H1 (cell line): Measurements from ENCODE around the gene PPIP5K1. TPM values are rescaled to one million over a fixed set of nuclear protein-coding genes. Genes with fewer than 3 reads are reported as not detected.

ENCODE experiments used
- CTCF ChIA-PET: fragments of 300-600 bp; sonication (Branson Sonifier 250); formaldehyde crosslinking; loops from one replicate; lab custom pipeline; 2021; ENCODE audit not compliant: partially characterized antibody; lab: Charles Lee
- POLR2A ChIA-PET: fragments of 300-600 bp; sonication (Branson Sonifier 250); formaldehyde crosslinking; loops from one replicate; lab custom pipeline; 2021; ENCODE audit warnings: inconsistent platforms; ENCODE audit not compliant: partially characterized antibody; lab: Charles Lee
- DNase-seq, 2 experiments: peaks; one replicate each; pipeline versions ENCODE4 v3.0.0 to v3.0.0-alpha.2; 2010 to 2022; ENCODE audit warnings: low spot score in 2 of 2, low read depth in 1 of 2, mixed read lengths in 1 of 2
- FAIRE-seq: peaks from 2 replicates; lab custom pipeline; 2011; peaks lifted over from hg19 to GRCh38; lab: Jason Lieb, UNC
- H2AFZ ChIP-seq: 2 replicates; pipeline ENCODE4 v1.8.1; 2012; ENCODE audit warnings: low read length, inconsistent platforms
- H2AK5ac ChIP-seq: 2 replicates; pipeline ENCODE4 v1.6.1; 2013; ENCODE audit warnings: low read depth, low read length
- H2BK120ac ChIP-seq: replicated peaks from 2 replicates; pipeline ENCODE3; 2013; ENCODE audit warnings: low read depth, low read length, inconsistent platforms
- H2BK12ac ChIP-seq: 2 replicates; pipeline ENCODE4 v1.6.1; 2013; ENCODE audit warnings: low read depth, low read length
- H2BK15ac ChIP-seq: 2 replicates; pipeline ENCODE4 v1.6.1; 2013; ENCODE audit warnings: low read length
- H2BK20ac ChIP-seq: 2 replicates; pipeline ENCODE4 v1.6.1; 2013; ENCODE audit warnings: low read length
- H2BK5ac ChIP-seq: 2 replicates; pipeline ENCODE4 v1.6.1; 2013; ENCODE audit warnings: low read depth, low read length
- H3K14ac ChIP-seq: 2 replicates; pipeline ENCODE4 v1.6.1; 2013; ENCODE audit warnings: inconsistent platforms; ENCODE audit not compliant: insufficient read length
- H3K18ac ChIP-seq: 2 replicates; pipeline ENCODE4 v1.6.1; 2013; ENCODE audit warnings: low read length; ENCODE audit errors: extremely low read depth
- H3K23ac ChIP-seq: 2 replicates; pipeline ENCODE4 v1.6.1; 2013; ENCODE audit warnings: inconsistent platforms; ENCODE audit not compliant: insufficient read length
- H3K23me2 ChIP-seq: 2 replicates; pipeline ENCODE4 v1.6.1; 2013; ENCODE audit warnings: low read depth, low read length
- H3K27ac ChIP-seq: 2 replicates; pipeline ENCODE4 v1.6.1; 2011; ENCODE audit warnings: low read depth, low read length, inconsistent platforms
- H3K27me3 ChIP-seq, 4 experiments: replicated peaks in 1 of 4; 1 replicate in 1 of 4; 2 replicates in 3 of 4; pipeline versions ENCODE4 v1.6.1 to v1.8.1; 2011 to 2013; ENCODE audit warnings: low read length in 3 of 4, mild to moderate bottlenecking in 3 of 4, inconsistent platforms in 2 of 4, mixed read lengths in 2 of 4, moderate library complexity in 1 of 4; ENCODE audit not compliant: control insufficient read depth in 3 of 4, insufficient read depth in 3 of 4; ENCODE audit errors: extremely low read depth in 1 of 4
- H3K36me3 ChIP-seq, 4 experiments: 2 replicates each; pipeline versions ENCODE4 v1.6.1 to v1.8.1; 2011 to 2013; ENCODE audit warnings: mild to moderate bottlenecking in 4 of 4, low read length in 3 of 4, moderate library complexity in 2 of 4, control low read depth in 1 of 4, inconsistent platforms in 1 of 4; ENCODE audit not compliant: insufficient read depth in 4 of 4, control insufficient read depth in 2 of 4
- H3K4ac ChIP-seq: replicated peaks from 2 replicates; pipeline ENCODE3; 2013; ENCODE audit warnings: low read length, low read depth, mixed read lengths, inconsistent platforms; ENCODE audit not compliant: insufficient read length
- H3K4me1 ChIP-seq, 4 experiments: replicated peaks in 1 of 4; 1 replicate in 1 of 4; 2 replicates in 3 of 4; pipeline versions ENCODE4 v1.6.1 to v1.8.1; 2011 to 2013; ENCODE audit warnings: low read length in 3 of 4, inconsistent platforms in 2 of 4, mixed read lengths in 1 of 4; ENCODE audit not compliant: insufficient read depth in 4 of 4, control insufficient read depth in 3 of 4
- H3K4me2 ChIP-seq, 2 experiments: 2 replicates each; pipeline versions ENCODE4 v1.6.1 to v1.8.1; 2011 to 2013; ENCODE audit warnings: low read depth in 2 of 2, low read length in 2 of 2, control low read depth in 1 of 2, inconsistent platforms in 1 of 2, mild to moderate bottlenecking in 1 of 2; ENCODE audit not compliant: insufficient read depth in 1 of 2
- H3K4me3 ChIP-seq, 4 experiments: fragments of 200-600, 300-600 bp in 1 of 4; sonication (generic), shearing (Covaris generic), sonication (Bioruptor Twin) in 1 of 4; 2 replicates each; pipeline versions ENCODE4 v1.5.1 to v1.8.1; 2011 to 2016; ENCODE audit warnings: low read length in 4 of 4, low read depth in 3 of 4, control low read depth in 2 of 4, inconsistent platforms in 2 of 4, mild to moderate bottlenecking in 2 of 4, mixed read lengths in 1 of 4, moderate library complexity in 1 of 4; ENCODE audit not compliant: insufficient read depth in 2 of 4; ENCODE audit errors: extremely low read depth in 1 of 4
- H3K56ac ChIP-seq: replicated peaks from 2 replicates; pipeline ENCODE3; 2013; ENCODE audit warnings: low read depth, mild to moderate bottlenecking, mixed read lengths, low read length, inconsistent platforms; ENCODE audit not compliant: insufficient read length
- H3K79me1 ChIP-seq: 2 replicates; pipeline ENCODE4 v1.6.1; 2013; ENCODE audit warnings: low read depth, low read length, control low read depth
- H3K79me2 ChIP-seq, 2 experiments: 2 replicates each; pipeline versions ENCODE4 v1.6.1 to v1.8.1; 2012 to 2013; ENCODE audit warnings: low read length in 2 of 2, mild to moderate bottlenecking in 2 of 2, inconsistent platforms in 1 of 2; ENCODE audit not compliant: insufficient read depth in 2 of 2, control insufficient read depth in 1 of 2
- H3K9ac ChIP-seq, 4 experiments: replicated peaks in 1 of 4; 1 replicate in 1 of 4; 2 replicates in 3 of 4; pipeline versions ENCODE4 v1.6.1 to v1.8.1; 2011 to 2013; ENCODE audit warnings: low read depth in 3 of 4, low read length in 3 of 4, control low read depth in 2 of 4, mild to moderate bottlenecking in 2 of 4, moderate library complexity in 2 of 4, inconsistent platforms in 1 of 4; ENCODE audit errors: extremely low read depth in 1 of 4
- H3K9me3 ChIP-seq, 2 experiments: 2 replicates each; pipeline versions ENCODE4 v1.6.1 to v1.8.1; 2012 to 2013; ENCODE audit warnings: mild to moderate bottlenecking in 2 of 2, moderate library complexity in 2 of 2, control low read depth in 1 of 2, inconsistent platforms in 1 of 2, low read depth in 1 of 2, low read length in 1 of 2, mixed read lengths in 1 of 2; ENCODE audit not compliant: insufficient read depth in 2 of 2
- H4K20me1 ChIP-seq, 2 experiments: replicated peaks in 1 of 2; 2 replicates each; pipeline versions ENCODE3 to v1.8.1; 2011 to 2013; ENCODE audit warnings: inconsistent platforms in 2 of 2, low read length in 2 of 2, mild to moderate bottlenecking in 1 of 2; ENCODE audit not compliant: insufficient read depth in 2 of 2, control insufficient read depth in 1 of 2
- H4K5ac ChIP-seq: 2 replicates; pipeline ENCODE4 v1.6.1; 2013; ENCODE audit warnings: low read length, low read depth, mixed read lengths, inconsistent platforms; ENCODE audit not compliant: insufficient read length
- H4K8ac ChIP-seq: 2 replicates; pipeline ENCODE4 v1.8.0; 2013; ENCODE audit warnings: mild to moderate bottlenecking, moderate library complexity, low read length, inconsistent platforms; ENCODE audit not compliant: insufficient read depth; ENCODE audit errors: extremely low read depth
- H4K91ac ChIP-seq: replicated peaks from 2 replicates; pipeline ENCODE3; 2013; ENCODE audit warnings: low read length, mixed read lengths, inconsistent platforms; ENCODE audit not compliant: insufficient read length
- BACH1 ChIP-seq: IDR thresholded peaks from 2 replicates; pipeline ENCODE4 v1.6.1; 2012; ENCODE audit warnings: low read length, improper control_type of control experiment
- BCL11A ChIP-seq, 2 experiments: IDR thresholded peaks; one replicate each; pipeline ENCODE4 v1.6.1; 2011; ENCODE audit warnings: low read depth in 2 of 2, low read length in 2 of 2, mild to moderate bottlenecking in 2 of 2
- BRCA1 ChIP-seq: IDR thresholded peaks from 2 replicates; pipeline ENCODE4 v1.6.1; 2012; ENCODE audit warnings: low read depth, low read length, improper control_type of control experiment
- CTBP2 ChIP-seq: IDR thresholded peaks from 2 replicates; pipeline ENCODE4 v1.7.0; 2011; ENCODE audit warnings: borderline replicate concordance, mild to moderate bottlenecking, moderate library complexity, mixed read lengths, low read length; ENCODE audit not compliant: insufficient read depth, insufficient read length
- EGR1 ChIP-seq: IDR thresholded peaks from 2 replicates; pipeline ENCODE4 v1.6.1; 2011; ENCODE audit warnings: low read depth, low read length, borderline replicate concordance
- EP300 ChIP-seq, 2 experiments: IDR thresholded peaks; 1 replicate in 1 of 2; 2 replicates in 1 of 2; pipeline ENCODE4 v1.6.1; 2011 to 2012; ENCODE audit warnings: low read depth in 2 of 2, low read length in 2 of 2, mild to moderate bottlenecking in 2 of 2, borderline replicate concordance in 1 of 2, inconsistent platforms in 1 of 2, moderate library complexity in 1 of 2
- POU5F1 ChIP-seq: IDR thresholded peaks from 2 replicates; pipeline ENCODE4 v1.6.1; 2011; ENCODE audit warnings: low read depth, mild to moderate bottlenecking, low read length, moderate library complexity
- RAD21 ChIP-seq, 2 experiments: IDR thresholded peaks in 1 of 2; conservative IDR thresholded peaks in 1 of 2; 2 replicates each; pipeline ENCODE4 v1.6.1; 2011; ENCODE audit warnings: low read depth in 2 of 2, low read length in 2 of 2, improper control_type of control experiment in 1 of 2, inconsistent platforms in 1 of 2, mild to moderate bottlenecking in 1 of 2, moderate library complexity in 1 of 2
- SIN3A ChIP-seq, 2 experiments: IDR thresholded peaks in 1 of 2; conservative IDR thresholded peaks in 1 of 2; 2 replicates each; pipeline ENCODE4 v1.6.1; 2011 to 2012; ENCODE audit warnings: low read length in 2 of 2, improper control_type of control experiment in 1 of 2, low read depth in 1 of 2, mild to moderate bottlenecking in 1 of 2
- SUZ12 ChIP-seq: fragments of 200-600 bp; sonication (generic); IDR thresholded peaks from 2 replicates; pipeline ENCODE4 v1.6.1; 2012; ENCODE audit warnings: mild to moderate bottlenecking, inconsistent platforms, low read length, moderate library complexity, mixed read lengths
- TAF1 ChIP-seq: IDR thresholded peaks from 2 replicates; pipeline ENCODE4 v1.6.1; 2011; ENCODE audit warnings: mild to moderate bottlenecking, low read depth, low read length
- ZNF274 ChIP-seq: IDR thresholded peaks from 2 replicates; pipeline ENCODE4 v1.7.0; 2012; ENCODE audit warnings: low read length, borderline replicate concordance; ENCODE audit errors: extremely low read depth
- WGBS, 2 experiments: shearing (Covaris generic) in 1 of 2; methylation state at CpG; one replicate each; pipeline versions ENCODE4 v1.1.6 to v1.1.7; 2013 to 2015; ENCODE audit warnings: low lambda C conversion rate in 2 of 2, mixed read lengths in 2 of 2, inconsistent platforms in 1 of 2, low coverage in 1 of 2, missing lambda C conversion rate in 1 of 2; ENCODE audit not compliant: insufficient replicate concordance in 2 of 2, insufficient coverage in 1 of 2, insufficient read length in 1 of 2; ENCODE audit errors: extremely low coverage in 1 of 2, missing lambda C conversion rate in 1 of 2; 5-methylcytosine and 5-hydroxymethylcytosine counted together
- polyA plus RNA-seq, 7 experiments: library from polyadenylated mRNA; depleted of rRNA in 3 of 7; stranded (reverse) in 5 of 7; unstranded in 2 of 7; fragments of >200 nt in 5 of 7; fragments of 200-250 nt in 2 of 7; gene quantifications; 1 replicate in 5 of 7; 2 replicates in 1 of 7; 4 replicates in 1 of 7; pipeline versions ENCODE4 v1.2.1 to v1.2.3, GENCODE V29; 2011 to 2013; ENCODE audit warnings: missing spikeins in 2 of 7, mixed read lengths in 2 of 7
- total RNA-seq: library from RNA; stranded (reverse); fragmentation: NEBNext Ultra II Directional; extraction: Animal tissue kit (Norgen Biotek cat#: 25700); gene quantifications from 2 replicates; pipeline ENCODE4 v1.2.1, GENCODE V29; 2021

PPIP5K1 gene
- total and polyA plus RNA-seq, 2 of the 8 experiments (the other 6 are each of a cell fraction or from before 2014, with no cell fraction given) = 18.8 to 22.7 TPM

GRCh38 chr15:43487271-43487895 lies 102.6 kb downstream of the PPIP5K1 start:
- Histone ChIP-seq H3K4me3 (no peak overlapping the region), H2BK20ac (no peak overlapping the region), H2BK120ac (no peak overlapping the region), H4K5ac (no peak overlapping the region), H2BK12ac (no peak overlapping the region), H3K4ac (no peak overlapping the region), H2AFZ (no peak overlapping the region), H3K14ac (no peak overlapping the region), H3K79me2 (peaks cover 0 to 64% of the 10 kb centered on the region in 2 experiments; a peak in 3 of 4 replicates), H3K27ac (no peak overlapping the region), H4K20me1 (peaks cover 0 to 2% of the 10 kb centered on the region in 2 experiments), H2BK15ac (no peak overlapping the region), H3K18ac (no peak overlapping the region), H4K8ac (no peak overlapping the region), H2AK5ac (no peak overlapping the region), H4K91ac (no peak overlapping the region), H3K9ac (no peak overlapping the region), H3K23ac (no peak overlapping the region), H3K36me3 (peaks cover 10 to 67% (median 29%) of the 10 kb centered on the region in 4 experiments; a peak in 7 of 8 replicates), H3K23me2 (peaks cover 5% of the 10 kb centered on the region; the same call in 1 of the 2 replicates), H3K79me1 (no peaks in the 10 kb centered on the region), H3K56ac (no peak overlapping the region), H2BK5ac (no peak overlapping the region), H3K9me3 (no peaks in the 10 kb centered on the region), H3K27me3 (no peaks in the 10 kb centered on the region), H3K4me1 (peaks cover 0 to 6% (median 1%) of the 10 kb centered on the region in 4 experiments; a peak in 3 of 7 replicates), H3K4me2 (no peak overlapping the region)
- ChIA-PET CTCF (interaction anchor here (1.5 to 8.7 kb wide), 2 partner anchors 13 to 27 kb away, joined by 5 to 121 read pairs; partner anchors contain the start of gene MAP1A), POLR2A (interaction anchor here (0.6 to 1.7 kb wide), 2 partner anchors 20 to 82 kb away, joined by 3 read pairs; no protein-coding TSS in a partner anchor)
- WGBS, 2 experiments = 98% methylated on average over 6 of the region's 6 CpGs; no CpG with 5 or more reads in 1 of the 2 experiments
- no peak for DNase-seq
- FAIRE-seq = no peak
- TF ChIP-seq BACH1 = no peak
- TF ChIP-seq BRCA1 = no peak
- no peak for TF ChIP-seq EP300 (IDR thresholded peaks at IDR 0.05; ENCODE audit: borderline replicate concordance in 1 of 2, low read depth in 2 of 2, low read length in 2 of 2)
- TF ChIP-seq TAF1 = no peak
- no peak for TF ChIP-seq SUZ12
- no peak for TF ChIP-seq SIN3A (conservative IDR thresholded peaks at IDR 0.05 in 1 of 2, IDR thresholded peaks at IDR 0.05 in 1 of 2; ENCODE audit: low read depth in 1 of 2, low read length in 2 of 2)
- TF ChIP-seq ZNF274 = no peak
- TF ChIP-seq CTBP2 = no peak
- no peak for TF ChIP-seq RAD21 (IDR thresholded peaks at IDR 0.05 in 1 of 2, conservative IDR thresholded peaks at IDR 0.05 in 1 of 2; ENCODE audit: low read depth in 2 of 2, low read length in 2 of 2)
- TF ChIP-seq POU5F1 = no peak
- no peak for TF ChIP-seq EGR1
- no peak for TF ChIP-seq BCL11A (IDR thresholded peaks at IDR 0.05; ENCODE audit: low read depth in 2 of 2, low read length in 2 of 2)
